ENCODE measurements around the gene FKBP5.

Gene FKBP5

GRCh38 chr6:35724059-35724458, 35.3 kb upstream of the FKBP5 start:
- no peak overlapping the region for H3K27ac ChIP-seq (ENCODE audit: low read depth, low read length)

GRCh38 chr6:35723587-35723986, 34.9 kb upstream of the FKBP5 start:
- no peak overlapping the region for H3K27ac ChIP-seq (ENCODE audit: low read depth, low read length)
- H3K9ac ChIP-seq (ENCODE audit: low read depth in 1 of 2, low read length in 2 of 2) = no peak overlapping the region
- H3K36me3 ChIP-seq (ENCODE audit: control insufficient read depth in 1 of 2, insufficient read depth in 2 of 2, low read length in 2 of 2) = no peaks in the 10 kb centered on the region
- no peaks in the 10 kb centered on the region for H3K9me3 ChIP-seq (ENCODE audit: control insufficient read depth in 1 of 2, low read length in 2 of 2)
- no peaks in the 10 kb centered on the region for H3K27me3 ChIP-seq (ENCODE audit: control insufficient read depth in 1 of 2, insufficient read depth in 2 of 2, low read length in 2 of 2)
- no peak overlapping the region for H3K4me3 ChIP-seq (ENCODE audit: low read depth in 1 of 2, low read length in 2 of 2)
- H3K4me1 ChIP-seq (ENCODE audit: control insufficient read depth in 1 of 2, insufficient read depth in 2 of 2, low read length in 2 of 2) = peaks cover 65 to 78% of the 10 kb centered on the region in 2 donors

More at GRCh38 chr6:35724059-35724458, 35.3 kb upstream of the FKBP5 start:
- H3K36me3 ChIP-seq (ENCODE audit: control insufficient read depth in 1 of 2, insufficient read depth in 2 of 2, low read length in 2 of 2) = no peaks in the 10 kb centered on the region
- H3K4me1 ChIP-seq (ENCODE audit: control insufficient read depth in 1 of 2, insufficient read depth in 2 of 2, low read length in 2 of 2) = peaks cover 65 to 78% of the 10 kb centered on the region in 2 donors
- no peaks in the 10 kb centered on the region for H3K27me3 ChIP-seq (ENCODE audit: control insufficient read depth in 1 of 2, insufficient read depth in 2 of 2, low read length in 2 of 2)
- no peaks in the 10 kb centered on the region for H3K9me3 ChIP-seq (ENCODE audit: control insufficient read depth in 1 of 2, low read length in 2 of 2)
- no peak overlapping the region for H3K4me3 ChIP-seq (ENCODE audit: low read depth in 1 of 2, low read length in 2 of 2)
- no peak overlapping the region for H3K9ac ChIP-seq (ENCODE audit: low read depth in 1 of 2, low read length in 2 of 2)

GRCh38 chr6:35722121-35722761, 33.5 kb upstream of the FKBP5 start:
- H3K4me1 ChIP-seq (ENCODE audit: control insufficient read depth in 1 of 2, insufficient read depth in 2 of 2, low read length in 2 of 2) = peaks cover 60 to 71% of the 10 kb centered on the region in 2 donors
- no peaks in the 10 kb centered on the region for H3K36me3 ChIP-seq (ENCODE audit: control insufficient read depth in 1 of 2, insufficient read depth in 2 of 2, low read length in 2 of 2)
- no peak overlapping the region for H3K4me3 ChIP-seq (ENCODE audit: low read depth in 1 of 2, low read length in 2 of 2)
- H3K27ac ChIP-seq (ENCODE audit: low read depth, low read length) = no peak overlapping the region
- H3K9me3 ChIP-seq (ENCODE audit: control insufficient read depth in 1 of 2, low read length in 2 of 2) = no peaks in the 10 kb centered on the region
- H3K27me3 ChIP-seq (ENCODE audit: control insufficient read depth in 1 of 2, insufficient read depth in 2 of 2, low read length in 2 of 2) = no peaks in the 10 kb centered on the region
- H3K9ac ChIP-seq (ENCODE audit: low read depth in 1 of 2, low read length in 2 of 2) = peak overlapping the region; percentile 8 to 63

GRCh38 chr6:35719830-35720733, 31.4 kb upstream of the FKBP5 start:
- H3K4me1 ChIP-seq (ENCODE audit: control insufficient read depth in 1 of 2, insufficient read depth in 2 of 2, low read length in 2 of 2) = peaks cover 47 to 50% of the 10 kb centered on the region in 2 donors
- H3K36me3 ChIP-seq (ENCODE audit: control insufficient read depth in 1 of 2, insufficient read depth in 2 of 2, low read length in 2 of 2) = no peaks in the 10 kb centered on the region
- H3K4me3 ChIP-seq (ENCODE audit: low read depth in 1 of 2, low read length in 2 of 2) = peak overlapping the region; percentile 22 to 32
- H3K9me3 ChIP-seq (ENCODE audit: control insufficient read depth in 1 of 2, low read length in 2 of 2) = no peaks in the 10 kb centered on the region
- peak overlapping the region in 1 of 2 donors; percentile 4 for H3K9ac ChIP-seq (ENCODE audit: low read depth in 1 of 2, low read length in 2 of 2)
- H3K27me3 ChIP-seq (ENCODE audit: control insufficient read depth in 1 of 2, insufficient read depth in 2 of 2, low read length in 2 of 2) = no peaks in the 10 kb centered on the region
- peak overlapping the region; percentile 32 for H3K27ac ChIP-seq (ENCODE audit: low read depth, low read length)

- H3K4me3 ChIP-seq (ENCODE audit: low read depth in 1 of 2, low read length in 2 of 2) = no peak overlapping the region
- H3K9me3 ChIP-seq (ENCODE audit: control insufficient read depth in 1 of 2, low read length in 2 of 2) = no peaks in the 10 kb centered on the region
- H3K27me3 ChIP-seq (ENCODE audit: control insufficient read depth in 1 of 2, insufficient read depth in 2 of 2, low read length in 2 of 2) = no peaks in the 10 kb centered on the region
- peaks cover 43 to 44% of the 10 kb centered on the region in 2 donors for H3K4me1 ChIP-seq (ENCODE audit: control insufficient read depth in 1 of 2, insufficient read depth in 2 of 2, low read length in 2 of 2)
- H3K27ac ChIP-seq (ENCODE audit: low read depth, low read length) = no peak overlapping the region
- H3K36me3 ChIP-seq (ENCODE audit: control insufficient read depth in 1 of 2, insufficient read depth in 2 of 2, low read length in 2 of 2) = no peaks in the 10 kb centered on the region
- H3K9ac ChIP-seq (ENCODE audit: low read depth in 1 of 2, low read length in 2 of 2) = peak overlapping the region in 1 of 2 donors; percentile 6
Observed at GRCh38 chr6:35719404-35719829, 30.7 kb upstream of the FKBP5 start.

GRCh38 chr6:35718911-35719381, 30.2 kb upstream of the FKBP5 start:
- Histone ChIP-seq H3K4me3 (ENCODE audit: low read depth in 1 of 2, low read length in 2 of 2) (no peak overlapping the region), H3K9me3 (ENCODE audit: control insufficient read depth in 1 of 2, low read length in 2 of 2) (no peaks in the 10 kb centered on the region), H3K36me3 (ENCODE audit: control insufficient read depth in 1 of 2, insufficient read depth in 2 of 2, low read length in 2 of 2) (no peaks in the 10 kb centered on the region), H3K27me3 (ENCODE audit: control insufficient read depth in 1 of 2, insufficient read depth in 2 of 2, low read length in 2 of 2) (no peaks in the 10 kb centered on the region), H3K27ac (ENCODE audit: low read depth, low read length) (no peak overlapping the region), H3K9ac (ENCODE audit: low read depth in 1 of 2, low read length in 2 of 2) (peak overlapping the region in 1 of 2 donors; percentile 6), H3K4me1 (ENCODE audit: control insufficient read depth in 1 of 2, insufficient read depth in 2 of 2, low read length in 2 of 2) (peaks cover 39 to 43% of the 10 kb centered on the region in 2 donors)

GRCh38 chr6:35718375-35718736, 29.6 kb upstream of the FKBP5 start:
- no peaks in the 10 kb centered on the region for H3K27me3 ChIP-seq (ENCODE audit: control insufficient read depth in 1 of 2, insufficient read depth in 2 of 2, low read length in 2 of 2)
- H3K4me1 ChIP-seq (ENCODE audit: control insufficient read depth in 1 of 2, insufficient read depth in 2 of 2, low read length in 2 of 2) = peaks cover 34 to 43% of the 10 kb centered on the region in 2 donors
- no peak overlapping the region for H3K27ac ChIP-seq (ENCODE audit: low read depth, low read length)
- no peak overlapping the region for H3K9ac ChIP-seq (ENCODE audit: low read depth in 1 of 2, low read length in 2 of 2)
- H3K4me3 ChIP-seq (ENCODE audit: low read depth in 1 of 2, low read length in 2 of 2) = no peak overlapping the region
- no peaks in the 10 kb centered on the region for H3K9me3 ChIP-seq (ENCODE audit: control insufficient read depth in 1 of 2, low read length in 2 of 2)
- no peaks in the 10 kb centered on the region for H3K36me3 ChIP-seq (ENCODE audit: control insufficient read depth in 1 of 2, insufficient read depth in 2 of 2, low read length in 2 of 2)

GRCh38 chr6:35717449-35718374, 29.0 kb upstream of the FKBP5 start:
- H3K27me3 ChIP-seq (ENCODE audit: control insufficient read depth in 1 of 2, insufficient read depth in 2 of 2, low read length in 2 of 2) = no peaks in the 10 kb centered on the region
- no peaks in the 10 kb centered on the region for H3K36me3 ChIP-seq (ENCODE audit: control insufficient read depth in 1 of 2, insufficient read depth in 2 of 2, low read length in 2 of 2)
- no peak overlapping the region for H3K4me3 ChIP-seq (ENCODE audit: low read depth in 1 of 2, low read length in 2 of 2)
- no peaks in the 10 kb centered on the region for H3K9me3 ChIP-seq (ENCODE audit: control insufficient read depth in 1 of 2, low read length in 2 of 2)
- H3K27ac ChIP-seq (ENCODE audit: low read depth, low read length) = no peak overlapping the region
- peaks cover 33 to 42% of the 10 kb centered on the region in 2 donors for H3K4me1 ChIP-seq (ENCODE audit: control insufficient read depth in 1 of 2, insufficient read depth in 2 of 2, low read length in 2 of 2)
- H3K9ac ChIP-seq (ENCODE audit: low read depth in 1 of 2, low read length in 2 of 2) = no peak overlapping the region

- H3K4me3 ChIP-seq (ENCODE audit: low read depth in 1 of 2, low read length in 2 of 2) = no peak overlapping the region
- no peaks in the 10 kb centered on the region for H3K9me3 ChIP-seq (ENCODE audit: control insufficient read depth in 1 of 2, low read length in 2 of 2)
- H3K27ac ChIP-seq (ENCODE audit: low read depth, low read length) = no peak overlapping the region
- no peak overlapping the region for H3K9ac ChIP-seq (ENCODE audit: low read depth in 1 of 2, low read length in 2 of 2)
- no peaks in the 10 kb centered on the region for H3K27me3 ChIP-seq (ENCODE audit: control insufficient read depth in 1 of 2, insufficient read depth in 2 of 2, low read length in 2 of 2)
- no peaks in the 10 kb centered on the region for H3K36me3 ChIP-seq (ENCODE audit: control insufficient read depth in 1 of 2, insufficient read depth in 2 of 2, low read length in 2 of 2)
- H3K4me1 ChIP-seq (ENCODE audit: control insufficient read depth in 1 of 2, insufficient read depth in 2 of 2, low read length in 2 of 2) = peaks cover 24 to 33% of the 10 kb centered on the region in 2 donors
Observed at GRCh38 chr6:35716798-35717197, 28.1 kb upstream of the FKBP5 start.

Data from duodenal mucosa (tissue), 2 donors.